WI38 (cell line): ENCODE data around the gene PPM1M.

Experiments used
- H3K4me3 ChIP-seq: 2 replicates; pipeline ENCODE4 v1.5.1; 2011; ENCODE audit warnings: low read depth, mild to moderate bottlenecking, control low read depth, low read length
- CTCF ChIP-seq: IDR thresholded peaks from 2 replicates; pipeline ENCODE4 v1.5.1; 2012; ENCODE audit warnings: low read depth, mild to moderate bottlenecking, control low read depth, low read length

The PPM1M gene

GRCh38 chr3:52245322-52246263 is at the start of gene PPM1M:
Gene PPM1M, plus strand, starts transcription at chr3:52245759. Its CDS starts 66 bp downstream, at chr3:52245825.
- H3K4me3 ChIP-seq = peak within 1 kb of the TSS; percentile 63
- no peak for TF ChIP-seq CTCF

- no peak for TF ChIP-seq CTCF
- no peak overlapping the region for H3K4me3 ChIP-seq
Observed at GRCh38 chr3:52195823-52196331, 49.7 kb upstream of the PPM1M start.

GRCh38 chr3:52196977-52197376 is 48.6 kb upstream of the PPM1M start:
- H3K4me3 ChIP-seq = no peak overlapping the region
- no peak for TF ChIP-seq CTCF

- peak overlapping the region; percentile 95 for H3K4me3 ChIP-seq
- TF ChIP-seq CTCF = no peak
Observed at GRCh38 chr3:52197499-52197841, 48.1 kb upstream of the PPM1M start.

- TF ChIP-seq CTCF = no peak
- H3K4me3 ChIP-seq = peak within 1 kb of the TSS; percentile 95
Observed at GRCh38 chr3:52197842-52198625, 47.5 kb upstream of the PPM1M start, which contains the start of gene ALAS1. Gene ALAS1, plus strand, starts transcription at chr3:52198160. Its CDS starts 1,082 bp downstream, at chr3:52199242.

GRCh38 chr3:52198643-52199608 is 46.6 kb upstream of the PPM1M start:
- peak overlapping the region; percentile 95 for H3K4me3 ChIP-seq
- TF ChIP-seq CTCF = no peak
